Tibial artery (tissue), 4 donors: ENCODE data around the gene DQX1.

Experiments
- DNase-seq, 2 donors: peaks; one replicate each; pipeline ENCODE4 v3.0.0-alpha.2; 2019
- H3K27ac ChIP-seq, 2 donors: fragments of 200-600 bp; sonication (generic) in 1 of 2; 1 replicate in 1 of 2; 2 replicates in 1 of 2; pipeline ENCODE4 v1.5.1; 2018 to 2019; ENCODE audit warnings: mild to moderate bottlenecking in 1 of 2
- H3K27me3 ChIP-seq, 2 donors: fragments of 200-600 bp; sonication (generic) in 1 of 2; one replicate each; pipeline versions ENCODE4 v1.5.1 to v1.6.0; 2016 to 2019
- H3K36me3 ChIP-seq, 3 donors: fragments of 200-600 bp; sonication (generic) in 2 of 3; one replicate each; pipeline ENCODE4 v1.5.1; 2016 to 2019; ENCODE audit warnings: mild to moderate bottlenecking in 2 of 3
- H3K4me1 ChIP-seq, 4 donors: fragments of 200-600 bp; sonication (generic) in 2 of 4; 1 replicate in 3 of 4; 2 replicates in 1 of 4; pipeline ENCODE4 v1.5.1; 2016 to 2019
- H3K4me3 ChIP-seq, 2 donors: fragments of 200-600 bp; sonication (generic) in 1 of 2; 1 replicate in 1 of 2; 2 replicates in 1 of 2; pipeline ENCODE4 v1.5.1; 2018 to 2019; ENCODE audit warnings: mild to moderate bottlenecking in 2 of 2
- H3K9me3 ChIP-seq, 3 donors: fragments of 200-600 bp; sonication (generic) in 1 of 3; one replicate each; pipeline ENCODE4 v1.5.1; 2016 to 2019
- intact Hi-C: fragments of 100-400 bp; cut with DNase I; formaldehyde crosslinking; loops from one replicate; pipeline ENCODE4 v1.15.0; 2023; ENCODE audit warnings: low total_unique reads
- TF ChIP-seq, protein P1 (sequence below), 2 experiments: fragments of 200-600 bp in 1 of 2; fragments of 450-650 bp in 1 of 2; IDR thresholded peaks; one replicate each; pipeline ENCODE4 v1.5.1; 2017 to 2019; ENCODE audit warnings: antibody characterized with exemption in 2 of 2, mild to moderate bottlenecking in 1 of 2, moderate library complexity in 1 of 2

DQX1 gene

DNA sequence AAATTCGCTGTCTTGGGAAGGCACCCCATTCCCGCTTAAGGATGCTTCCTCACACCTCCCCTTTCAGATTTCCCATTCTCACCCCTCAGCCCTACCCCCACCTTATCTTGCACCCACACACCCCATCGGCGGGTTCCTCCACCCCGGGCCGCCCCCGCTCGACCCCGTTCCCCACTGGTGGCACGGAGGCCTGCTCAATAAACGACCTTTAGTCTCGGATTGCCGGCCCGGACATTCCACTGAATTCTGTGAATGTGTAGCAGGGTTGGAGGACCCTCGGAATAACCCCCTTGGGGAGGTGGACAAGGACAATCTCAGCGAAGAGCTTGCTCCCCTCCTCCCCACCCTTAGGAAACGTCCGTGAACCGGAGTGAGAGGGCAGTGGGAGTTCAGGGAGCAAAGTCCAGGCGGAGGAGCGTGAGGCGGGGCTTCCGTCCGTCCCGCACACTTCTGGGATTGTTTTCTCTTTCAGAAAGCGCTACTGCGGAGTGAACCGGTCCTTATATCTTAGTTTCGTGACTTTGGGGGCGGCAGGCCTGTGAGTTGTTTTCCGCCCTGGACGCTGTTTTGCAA lies 23.8 kb downstream of the DQX1 start:
- DNase-seq = no peak
- peaks cover 0 to 63% of the 10 kb centered on the region in 2 donors for H3K27me3 ChIP-seq
- intact Hi-C loops = no loop called here
- H3K27ac ChIP-seq = no peak overlapping the region
- H3K36me3 ChIP-seq = peaks cover 13 to 24% (median 13%) of the 10 kb centered on the region in 3 donors
- TF ChIP-seq, protein P1, sequence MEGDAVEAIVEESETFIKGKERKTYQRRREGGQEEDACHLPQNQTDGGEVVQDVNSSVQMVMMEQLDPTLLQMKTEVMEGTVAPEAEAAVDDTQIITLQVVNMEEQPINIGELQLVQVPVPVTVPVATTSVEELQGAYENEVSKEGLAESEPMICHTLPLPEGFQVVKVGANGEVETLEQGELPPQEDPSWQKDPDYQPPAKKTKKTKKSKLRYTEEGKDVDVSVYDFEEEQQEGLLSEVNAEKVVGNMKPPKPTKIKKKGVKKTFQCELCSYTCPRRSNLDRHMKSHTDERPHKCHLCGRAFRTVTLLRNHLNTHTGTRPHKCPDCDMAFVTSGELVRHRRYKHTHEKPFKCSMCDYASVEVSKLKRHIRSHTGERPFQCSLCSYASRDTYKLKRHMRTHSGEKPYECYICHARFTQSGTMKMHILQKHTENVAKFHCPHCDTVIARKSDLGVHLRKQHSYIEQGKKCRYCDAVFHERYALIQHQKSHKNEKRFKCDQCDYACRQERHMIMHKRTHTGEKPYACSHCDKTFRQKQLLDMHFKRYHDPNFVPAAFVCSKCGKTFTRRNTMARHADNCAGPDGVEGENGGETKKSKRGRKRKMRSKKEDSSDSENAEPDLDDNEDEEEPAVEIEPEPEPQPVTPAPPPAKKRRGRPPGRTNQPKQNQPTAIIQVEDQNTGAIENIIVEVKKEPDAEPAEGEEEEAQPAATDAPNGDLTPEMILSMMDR (IDR thresholded peaks at IDR 0.05) = no peak
- peak overlapping the region; percentile 43 to 61 for H3K4me3 ChIP-seq
- H3K4me1 ChIP-seq = peaks cover 0 to 62% (median 53%) of the 10 kb centered on the region in 4 donors
- no peaks in the 10 kb centered on the region for H3K9me3 ChIP-seq

DNA sequence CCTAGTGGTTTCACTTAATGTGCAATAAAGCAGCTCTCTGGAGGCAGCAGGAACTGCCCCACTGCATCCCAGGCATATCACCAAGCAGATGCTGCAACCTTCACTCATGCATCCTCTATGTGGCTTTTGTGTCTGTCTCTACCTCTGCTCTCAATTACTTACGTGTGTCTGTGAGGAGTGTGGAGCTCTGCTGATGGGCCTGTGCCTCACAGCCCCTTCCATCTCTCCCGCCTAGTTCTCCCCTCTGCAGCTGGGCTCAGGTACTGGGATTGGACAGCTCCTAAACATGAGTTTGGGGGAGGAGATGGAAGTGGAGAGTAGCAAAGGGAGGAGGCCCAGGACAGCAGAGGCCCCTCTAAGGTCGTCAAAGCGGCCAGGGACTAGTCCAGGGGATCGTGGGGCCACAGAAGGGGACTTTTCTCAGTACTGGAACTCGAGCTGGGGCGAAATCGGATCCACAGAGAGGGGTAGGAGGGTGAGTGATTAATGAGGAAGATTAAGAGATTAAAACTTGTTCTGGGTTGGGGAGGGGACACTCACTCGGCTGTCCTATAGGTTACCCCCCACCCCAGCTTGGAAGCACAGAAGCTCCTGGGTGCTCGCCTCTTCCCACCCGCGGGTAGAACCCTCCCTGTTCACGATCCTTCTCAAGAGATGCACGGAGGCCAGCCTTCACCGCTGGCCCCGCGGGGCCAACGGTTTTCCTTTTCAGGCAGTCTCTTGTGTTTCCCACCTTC lies 24.5 kb downstream of the DQX1 start:
- Histone ChIP-seq H3K4me3 (no peak overlapping the region), H3K27ac (no peak overlapping the region), H3K27me3 (peaks cover 0 to 68% of the 10 kb centered on the region in 2 donors), H3K4me1 (peaks cover 0 to 56% (median 47%) of the 10 kb centered on the region in 4 donors), H3K9me3 (no peaks in the 10 kb centered on the region), H3K36me3 (peaks cover 13 to 23% (median 13%) of the 10 kb centered on the region in 3 donors)
- TF ChIP-seq, protein P1 (IDR thresholded peaks at IDR 0.05) = no peak
- no peak for DNase-seq
- intact Hi-C loops = no loop called here

DNA sequence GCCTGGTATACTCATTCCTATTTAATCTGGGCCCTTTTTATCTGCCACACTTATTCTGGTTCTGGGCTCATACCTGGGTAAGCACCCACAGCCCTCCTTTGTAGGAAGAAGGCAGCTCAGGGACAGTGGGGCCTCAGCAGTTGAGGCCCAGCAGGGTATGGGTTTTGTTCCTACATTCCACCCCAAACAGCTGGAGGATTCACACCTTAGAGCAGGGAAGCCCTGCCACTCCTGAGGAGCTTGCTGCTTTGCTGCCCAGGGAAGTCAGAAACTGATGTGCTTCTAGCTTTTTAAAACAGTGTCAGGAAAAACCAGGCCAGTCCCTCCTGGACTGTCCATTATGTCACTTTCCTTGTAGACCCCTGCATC lies 25.5 kb downstream of the DQX1 start:
- TF ChIP-seq, protein P1 (IDR thresholded peaks at IDR 0.05) = no peak
- intact Hi-C loops = no loop called here
- H3K27ac ChIP-seq = no peak overlapping the region
- H3K9me3 ChIP-seq = no peaks in the 10 kb centered on the region
- no peak overlapping the region for H3K4me3 ChIP-seq
- H3K36me3 ChIP-seq = peaks cover 5 to 14% (median 10%) of the 10 kb centered on the region in 3 donors
- DNase-seq = no peak
- H3K27me3 ChIP-seq = peaks cover 0 to 68% of the 10 kb centered on the region in 2 donors
- peaks cover 0 to 47% (median 38%) of the 10 kb centered on the region in 4 donors for H3K4me1 ChIP-seq

DNA sequence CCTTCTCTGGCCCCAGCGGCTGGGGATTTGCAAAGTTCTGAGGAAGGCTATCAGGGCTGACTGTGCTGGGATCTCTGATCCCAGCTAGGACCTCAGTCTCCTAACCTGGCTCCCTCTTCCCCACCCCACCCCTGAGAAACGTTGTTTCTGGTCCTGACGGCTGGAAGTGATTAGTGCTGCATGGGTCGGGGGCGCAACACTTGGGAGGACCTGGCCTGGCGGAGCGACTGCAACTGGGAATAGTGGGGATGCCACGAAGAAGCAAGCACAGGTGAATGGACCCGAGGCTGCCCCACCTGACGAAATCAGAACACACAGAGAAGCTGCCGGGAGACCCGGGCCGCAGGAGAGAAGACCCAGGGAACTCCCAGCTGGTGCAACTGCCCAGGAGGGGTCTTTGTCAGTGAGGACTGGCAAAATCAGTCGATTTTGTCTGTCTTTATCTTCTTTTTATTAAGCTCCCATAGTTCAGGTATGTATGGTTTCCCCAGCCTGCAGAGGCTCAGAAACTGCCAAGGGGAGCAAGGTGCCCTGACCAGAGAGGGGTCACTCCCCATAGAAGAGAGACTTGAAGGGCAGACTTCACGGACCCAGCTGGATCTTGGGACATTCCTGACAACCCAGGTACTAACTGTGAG lies 26.0 kb downstream of the DQX1 start:
- no peak overlapping the region for H3K27ac ChIP-seq
- H3K4me3 ChIP-seq = no peak overlapping the region
- intact Hi-C loops = no loop called here
- no peak for DNase-seq
- no peaks in the 10 kb centered on the region for H3K9me3 ChIP-seq
- TF ChIP-seq, protein P1 (IDR thresholded peaks at IDR 0.05) = no peak
- peaks cover 0 to 8% (median 5%) of the 10 kb centered on the region in 3 donors for H3K36me3 ChIP-seq
- peaks cover 0 to 43% (median 35%) of the 10 kb centered on the region in 4 donors for H3K4me1 ChIP-seq
- H3K27me3 ChIP-seq = peaks cover 0 to 68% of the 10 kb centered on the region in 2 donors

DNA sequence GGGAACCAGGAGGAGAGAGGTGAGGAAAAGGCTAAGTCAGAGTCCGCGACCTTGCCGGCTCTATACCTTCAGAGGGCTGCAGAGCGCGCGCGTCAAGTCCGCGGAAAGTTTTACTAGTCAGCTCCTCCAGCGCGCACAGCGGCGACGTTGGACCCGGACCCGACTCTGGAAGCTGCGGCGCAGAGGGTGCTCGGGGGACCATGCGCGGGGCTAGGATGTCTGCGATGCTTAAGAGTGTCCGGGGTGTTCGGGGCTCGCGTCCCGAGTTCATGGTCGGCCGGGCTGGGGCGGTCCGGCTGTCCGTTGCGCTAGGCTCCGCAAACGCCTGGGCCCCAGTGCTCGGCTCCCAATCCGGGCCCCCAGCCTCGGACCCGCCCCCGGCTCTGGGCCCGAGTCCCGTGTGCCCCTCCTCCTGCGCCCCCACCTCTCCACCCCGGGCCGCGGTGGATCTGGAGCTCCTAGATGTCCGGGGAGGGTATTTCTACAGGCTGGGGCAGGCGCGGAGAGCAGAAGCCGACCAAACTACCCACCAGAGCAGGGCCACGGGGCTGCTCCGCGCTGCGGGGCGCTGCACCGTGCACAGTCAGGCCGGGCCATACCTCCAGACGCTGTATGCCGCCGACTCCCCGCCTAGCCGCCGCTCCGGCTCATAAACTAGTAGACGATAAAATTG lies 26.6 kb downstream of the DQX1 start, which contains the start of gene LBX2:
Gene LBX2, minus strand, starts transcription at position 337 of the 673 bp plus-strand sequence. Its CDS starts 66 bp downstream, at position 271.
- TF ChIP-seq, protein P1 (IDR thresholded peaks at IDR 0.05) = no peak
- intact Hi-C loops = no loop called here
- Histone ChIP-seq H3K9me3 (no peaks in the 10 kb centered on the region), H3K4me3 (peak within 1 kb of the TSS in 1 of 2 donors; percentile 37), H3K27ac (no peak within 1 kb of the TSS), H3K27me3 (peaks cover 0 to 68% of the 10 kb centered on the region in 2 donors), H3K4me1 (peaks cover 0 to 43% (median 34%) of the 10 kb centered on the region in 4 donors), H3K36me3 (peaks cover 0 to 4% (median 0%) of the 10 kb centered on the region in 3 donors)
- no peak for DNase-seq
